Measurements from ENCODE around the gene LSM4. TPM values are rescaled to one million over a fixed set of nuclear protein-coding genes. Genes with fewer than 3 reads are reported as not detected.

LSM4 gene
- total and polyA plus RNA-seq, 2 of the 13 experiments (the other 11 are each of a cell fraction or from before 2014, with no cell fraction given), result 65.8 to 166 TPM

GRCh38 chr19:18264971-18265540, 57.8 kb downstream of the LSM4 start:
- Histone ChIP-seq H3K4me3 (replicated peaks in 1 of 3; ENCODE audit: insufficient read depth in 1 of 3, low read depth in 2 of 3, low read length in 3 of 3) (no peak overlapping the region), H2AFZ (ENCODE audit: low read length) (no peak overlapping the region), H3K4me1 (ENCODE audit: insufficient read depth, low read length) (peaks cover 21% of the 10 kb centered on the region), H3K9me3 (ENCODE audit: low read length) (no peaks in the 10 kb centered on the region), H3K4me2 (ENCODE audit: low read depth, low read length) (no peak overlapping the region), H3K36me3 (replicated peaks in 1 of 2; ENCODE audit: control insufficient read depth in 1 of 2, insufficient read depth in 2 of 2, low read length in 2 of 2) (no peaks in the 10 kb centered on the region), H4K20me1 (ENCODE audit: insufficient read depth, low read length) (no peaks in the 10 kb centered on the region), H3K27ac (ENCODE audit: extremely low read length, insufficient read depth, low read length) (no peak overlapping the region), H3K79me2 (ENCODE audit: insufficient read depth, low read length) (no peaks in the 10 kb centered on the region), H3K27me3 (ENCODE audit: control insufficient read depth in 1 of 2, insufficient read depth in 2 of 2, low read length in 2 of 2) (peaks cover 5 to 7% of the 10 kb centered on the region in 2 experiments; a peak in 3 of 5 replicates), H3K9ac (ENCODE audit: insufficient read depth, low read depth, low read length) (no peak overlapping the region)
- no TSS peak for BruUV-seq (replicated peaks)
- 100% methylated on average over 2 of the region's 23 CpGs for WGBS (ENCODE audit: low lambda C conversion rate)
- POLR2A ChIA-PET, result no interaction called here
- ATAC-seq, result no peak
- no peak for TF ChIP-seq ARID4A (CRISPR knock-in tag; IDR thresholded peaks at IDR 0.05; ENCODE audit: borderline replicate concordance)
- no peak for TF ChIP-seq TOE1 (CRISPR knock-in tag; IDR thresholded peaks at IDR 0.05)
- no peak for TF ChIP-seq ZNF768 (CRISPR knock-in tag; IDR thresholded peaks at IDR 0.05)
- TF ChIP-seq MED13 (CRISPR knock-in tag; IDR thresholded peaks at IDR 0.05), result no peak
- no peak for TF ChIP-seq ZNF563 (CRISPR knock-in tag; IDR thresholded peaks at IDR 0.05)
- no peak for TF ChIP-seq ZNF367 (CRISPR knock-in tag; IDR thresholded peaks at IDR 0.05; ENCODE audit: borderline replicate concordance)
- FAIRE-seq, result no peak
- CTCF ChIA-PET (ENCODE audit: low intra/inter-chr PET ratio, low total read pairs), result no interaction called here
- no peak for DNase-seq (ENCODE audit: low spot score)
- intact Hi-C loops (cut with micrococcal nuclease; ENCODE audit: unreplicated experiment) (no loop called here), in situ Hi-C loops (cut with HindIII; ENCODE audit: extremely low pct_ligation_motif_present, low pct_unique_long_range_greater_than_20kb) (no loop called here)
